Measurements from ENCODE around the gene TEX29. TPM values are rescaled to one million over a fixed set of nuclear protein-coding genes. Genes with fewer than 3 reads are reported as not detected.

The TEX29 gene
- total and polyA plus RNA-seq, 2 donors (not counting 1 experiment from before 2014, with no cell fraction given) = 0.66 to 0.86 TPM

DNA sequence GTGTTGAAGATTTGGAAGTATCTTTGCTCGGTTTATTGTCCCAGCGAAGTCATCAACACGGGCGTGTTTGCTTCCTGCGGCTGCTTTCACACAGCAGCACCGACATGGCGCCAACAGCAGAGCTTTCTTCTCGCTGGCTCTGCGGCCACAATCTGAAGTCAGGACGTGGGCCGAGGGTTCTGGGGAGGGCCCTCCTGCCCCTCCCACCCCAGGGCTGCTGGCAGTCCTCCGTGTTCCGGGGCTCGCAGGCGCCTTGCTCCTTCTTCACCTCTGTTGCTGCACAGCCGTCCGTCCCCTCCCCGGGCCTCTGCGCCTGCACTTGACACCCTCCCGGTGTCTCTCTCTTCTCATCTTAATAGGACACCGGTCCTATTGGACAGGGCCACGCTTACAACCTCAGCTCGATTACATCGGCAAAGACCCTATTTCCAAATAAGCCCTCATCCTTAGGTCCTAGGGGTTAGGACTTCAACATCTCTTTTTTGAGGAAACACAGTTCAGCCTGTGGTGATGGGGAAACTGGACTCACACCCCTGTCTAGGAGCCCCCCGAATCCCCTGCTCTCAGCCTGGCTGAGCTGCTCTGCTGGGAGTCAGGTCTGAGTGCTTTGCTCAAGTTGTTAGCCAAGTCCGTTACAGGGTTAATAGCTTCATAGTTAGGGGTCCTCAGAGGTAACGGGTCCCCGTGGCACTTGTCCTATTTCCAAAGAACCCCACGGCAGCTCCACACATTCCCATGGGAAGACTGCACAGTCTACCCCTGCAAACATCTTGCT lies 2.7 kb upstream of the TEX29 start:
- H3K27me3 Mint-ChIP-seq = no peaks in the 10 kb centered on the region
- H3K4me1 Mint-ChIP-seq = no peaks in the 10 kb centered on the region
- no peak overlapping the region for H3K27ac Mint-ChIP-seq
- H3K4me2 ChIP-seq (replicated peaks; ENCODE audit: low read depth, low read length, poor library complexity, severe bottlenecking) = no peak overlapping the region
- intact Hi-C loops (cut with micrococcal nuclease) = no loop called here
- no peaks in the 10 kb centered on the region for H3K27me3 ChIP-seq (replicated peaks in 1 of 4; ENCODE audit: control extremely low read depth in 1 of 4, control insufficient read depth in 3 of 4, insufficient read depth in 4 of 4, low read length in 3 of 4)
- ChIA-PET CTCF (no interaction called here), POLR2A (no interaction called here)
- H3K79me2 ChIP-seq (ENCODE audit: control insufficient read depth, insufficient read depth, low read length) = no peaks in the 10 kb centered on the region
- H3K4me3 Mint-ChIP-seq = no peak overlapping the region
- H3K36me3 ChIP-seq (replicated peaks in 1 of 2; ENCODE audit: control extremely low read depth in 1 of 2, control insufficient read depth in 1 of 2, extremely low read depth in 1 of 2, insufficient read depth in 2 of 2, low read length in 1 of 2) = peaks cover 0 to 8% of the 10 kb centered on the region in 2 experiments
- TF ChIP-seq, protein P1, sequence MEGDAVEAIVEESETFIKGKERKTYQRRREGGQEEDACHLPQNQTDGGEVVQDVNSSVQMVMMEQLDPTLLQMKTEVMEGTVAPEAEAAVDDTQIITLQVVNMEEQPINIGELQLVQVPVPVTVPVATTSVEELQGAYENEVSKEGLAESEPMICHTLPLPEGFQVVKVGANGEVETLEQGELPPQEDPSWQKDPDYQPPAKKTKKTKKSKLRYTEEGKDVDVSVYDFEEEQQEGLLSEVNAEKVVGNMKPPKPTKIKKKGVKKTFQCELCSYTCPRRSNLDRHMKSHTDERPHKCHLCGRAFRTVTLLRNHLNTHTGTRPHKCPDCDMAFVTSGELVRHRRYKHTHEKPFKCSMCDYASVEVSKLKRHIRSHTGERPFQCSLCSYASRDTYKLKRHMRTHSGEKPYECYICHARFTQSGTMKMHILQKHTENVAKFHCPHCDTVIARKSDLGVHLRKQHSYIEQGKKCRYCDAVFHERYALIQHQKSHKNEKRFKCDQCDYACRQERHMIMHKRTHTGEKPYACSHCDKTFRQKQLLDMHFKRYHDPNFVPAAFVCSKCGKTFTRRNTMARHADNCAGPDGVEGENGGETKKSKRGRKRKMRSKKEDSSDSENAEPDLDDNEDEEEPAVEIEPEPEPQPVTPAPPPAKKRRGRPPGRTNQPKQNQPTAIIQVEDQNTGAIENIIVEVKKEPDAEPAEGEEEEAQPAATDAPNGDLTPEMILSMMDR (IDR thresholded peaks at IDR 0.05) = no peak
- no peak for TF ChIP-seq EZH2 (IDR thresholded peaks at IDR 0.05; ENCODE audit: borderline replicate concordance, insufficient read depth, low read depth, low read length, poor library complexity, severe bottlenecking)
- H3K27ac ChIP-seq (ENCODE audit: low read length in 2 of 2) = no peak overlapping the region
- H2AFZ ChIP-seq (ENCODE audit: insufficient read depth, low read depth, low read length, poor library complexity, severe bottlenecking) = no peak overlapping the region
- peaks cover 0 to 19% (median under 1%) of the 10 kb centered on the region in 3 donors for H3K9me3 ChIP-seq (ENCODE audit: control extremely low read depth in 1 of 3, control insufficient read depth in 2 of 3, insufficient read depth in 1 of 3, low read length in 2 of 3)
- H3K4me1 ChIP-seq (ENCODE audit: control insufficient read depth in 2 of 2, insufficient read depth in 2 of 2, low read length in 2 of 2) = no peaks in the 10 kb centered on the region
- DNase-seq (no peak), ATAC-seq (ENCODE audit: low read depth) (no peak)
- peaks cover 2% of the 10 kb centered on the region for H3K9me3 Mint-ChIP-seq (ENCODE audit: insufficient read depth)
- H3K9ac ChIP-seq (ENCODE audit: low read length) = no peak overlapping the region
- no peak overlapping the region for H3K4me3 ChIP-seq (ENCODE audit: control extremely low read depth in 1 of 5, extremely low read depth in 1 of 5, insufficient read depth in 1 of 5, low read depth in 2 of 5, low read length in 4 of 5)
- H4K20me1 ChIP-seq (ENCODE audit: control insufficient read depth, insufficient read depth, low read length, poor library complexity, severe bottlenecking) = no peaks in the 10 kb centered on the region
- 92% methylated on average over 29 of the region's 29 CpGs for WGBS (ENCODE audit: insufficient coverage)

DNA sequence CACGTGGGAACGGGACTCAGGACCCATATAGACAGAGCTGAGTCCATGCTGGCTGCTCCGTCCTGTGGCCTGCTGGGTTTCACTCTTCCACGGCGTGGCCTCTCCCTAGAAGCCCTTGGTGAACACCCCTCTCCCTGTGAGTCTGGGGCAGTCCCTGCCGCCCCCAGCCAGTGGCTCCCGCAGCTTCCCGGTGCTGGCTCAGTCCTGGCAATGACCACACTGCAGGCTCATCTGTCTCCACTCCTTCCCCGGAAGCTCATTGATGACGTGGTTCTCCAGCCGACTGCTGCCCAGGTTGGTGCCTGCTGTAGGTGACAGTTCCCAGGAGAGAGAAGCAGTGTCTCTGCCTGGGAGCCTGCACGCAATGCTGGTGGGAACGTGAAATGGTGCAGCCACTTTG lies 2.1 kb upstream of the TEX29 start:
- H3K9me3 ChIP-seq (ENCODE audit: control extremely low read depth in 1 of 3, control insufficient read depth in 2 of 3, insufficient read depth in 1 of 3, low read length in 2 of 3) = peaks cover 0 to 13% (median 0%) of the 10 kb centered on the region in 3 donors
- no peak overlapping the region for H3K4me3 ChIP-seq (ENCODE audit: control extremely low read depth in 1 of 5, extremely low read depth in 1 of 5, insufficient read depth in 1 of 5, low read depth in 2 of 5, low read length in 4 of 5)
- H3K27ac Mint-ChIP-seq = no peak overlapping the region
- DNase-seq (no peak), ATAC-seq (ENCODE audit: low read depth) (no peak)
- no peaks in the 10 kb centered on the region for H3K27me3 Mint-ChIP-seq
- H3K4me3 Mint-ChIP-seq = no peak overlapping the region
- H3K27me3 ChIP-seq (replicated peaks in 1 of 4; ENCODE audit: control extremely low read depth in 1 of 4, control insufficient read depth in 3 of 4, insufficient read depth in 4 of 4, low read length in 3 of 4) = no peaks in the 10 kb centered on the region
- H3K36me3 ChIP-seq (replicated peaks in 1 of 2; ENCODE audit: control extremely low read depth in 1 of 2, control insufficient read depth in 1 of 2, extremely low read depth in 1 of 2, insufficient read depth in 2 of 2, low read length in 1 of 2) = peaks cover 0 to 8% of the 10 kb centered on the region in 2 experiments
- TF ChIP-seq, protein P1 (IDR thresholded peaks at IDR 0.05) = no peak
- no peak for TF ChIP-seq EZH2 (IDR thresholded peaks at IDR 0.05; ENCODE audit: borderline replicate concordance, insufficient read depth, low read depth, low read length, poor library complexity, severe bottlenecking)
- intact Hi-C loops (cut with micrococcal nuclease) = no loop called here
- no peaks in the 10 kb centered on the region for H3K4me1 Mint-ChIP-seq
- no peaks in the 10 kb centered on the region for H3K79me2 ChIP-seq (ENCODE audit: control insufficient read depth, insufficient read depth, low read length)
- H2AFZ ChIP-seq (ENCODE audit: insufficient read depth, low read depth, low read length, poor library complexity, severe bottlenecking) = no peak overlapping the region
- ChIA-PET CTCF (no interaction called here), POLR2A (no interaction called here)
- H3K4me2 ChIP-seq (replicated peaks; ENCODE audit: low read depth, low read length, poor library complexity, severe bottlenecking) = no peak overlapping the region
- WGBS (ENCODE audit: insufficient coverage) = 91% methylated on average over 13 of the region's 13 CpGs
- no peaks in the 10 kb centered on the region for H3K4me1 ChIP-seq (ENCODE audit: control insufficient read depth in 2 of 2, insufficient read depth in 2 of 2, low read length in 2 of 2)
- no peaks in the 10 kb centered on the region for H4K20me1 ChIP-seq (ENCODE audit: control insufficient read depth, insufficient read depth, low read length, poor library complexity, severe bottlenecking)
- no peak overlapping the region for H3K27ac ChIP-seq (ENCODE audit: low read length in 2 of 2)
- no peak overlapping the region for H3K9ac ChIP-seq (ENCODE audit: low read length)
- H3K9me3 Mint-ChIP-seq (ENCODE audit: insufficient read depth) = peaks cover 2% of the 10 kb centered on the region
